Measurements from ENCODE around the gene CFAP20DC.

DNA sequence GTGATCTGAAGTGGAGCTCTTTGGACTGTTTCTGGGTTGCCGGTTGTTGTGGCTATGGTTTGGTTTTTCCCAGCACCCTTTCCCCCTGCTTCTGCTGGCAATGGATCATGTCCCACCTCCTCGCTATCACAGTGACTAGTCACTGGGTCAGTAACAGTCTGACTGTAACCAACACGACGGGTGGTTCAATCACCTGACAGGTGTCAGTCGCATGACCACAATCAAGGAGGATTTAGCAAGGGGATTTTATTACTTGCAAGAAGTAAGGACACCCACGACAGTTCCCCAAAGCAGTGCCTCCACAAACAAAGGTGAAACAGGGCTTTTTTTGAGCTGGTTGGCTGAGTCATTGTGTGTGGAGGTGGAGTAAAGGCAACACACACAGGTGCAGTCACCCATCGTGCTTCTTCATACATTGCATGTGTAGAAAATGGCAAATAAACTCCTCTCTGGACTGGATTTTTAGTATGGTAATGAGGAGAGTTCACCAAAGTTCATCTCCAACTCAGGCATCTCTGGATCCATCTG, 324.4 kb downstream of the CFAP20DC start:
- TF ChIP-seq MAFK (IDR thresholded peaks at IDR 0.05; ENCODE audit: low read depth, low read length): no peak
- TF ChIP-seq, protein P1, sequence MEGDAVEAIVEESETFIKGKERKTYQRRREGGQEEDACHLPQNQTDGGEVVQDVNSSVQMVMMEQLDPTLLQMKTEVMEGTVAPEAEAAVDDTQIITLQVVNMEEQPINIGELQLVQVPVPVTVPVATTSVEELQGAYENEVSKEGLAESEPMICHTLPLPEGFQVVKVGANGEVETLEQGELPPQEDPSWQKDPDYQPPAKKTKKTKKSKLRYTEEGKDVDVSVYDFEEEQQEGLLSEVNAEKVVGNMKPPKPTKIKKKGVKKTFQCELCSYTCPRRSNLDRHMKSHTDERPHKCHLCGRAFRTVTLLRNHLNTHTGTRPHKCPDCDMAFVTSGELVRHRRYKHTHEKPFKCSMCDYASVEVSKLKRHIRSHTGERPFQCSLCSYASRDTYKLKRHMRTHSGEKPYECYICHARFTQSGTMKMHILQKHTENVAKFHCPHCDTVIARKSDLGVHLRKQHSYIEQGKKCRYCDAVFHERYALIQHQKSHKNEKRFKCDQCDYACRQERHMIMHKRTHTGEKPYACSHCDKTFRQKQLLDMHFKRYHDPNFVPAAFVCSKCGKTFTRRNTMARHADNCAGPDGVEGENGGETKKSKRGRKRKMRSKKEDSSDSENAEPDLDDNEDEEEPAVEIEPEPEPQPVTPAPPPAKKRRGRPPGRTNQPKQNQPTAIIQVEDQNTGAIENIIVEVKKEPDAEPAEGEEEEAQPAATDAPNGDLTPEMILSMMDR (conservative IDR thresholded peaks at IDR 0.05; ENCODE audit: low read depth, low read length): no peak
- TF ChIP-seq RCOR1 (IDR thresholded peaks at IDR 0.05; ENCODE audit: insufficient replicate concordance, low read length): no peak
- TF ChIP-seq POLR2A (IDR thresholded peaks at IDR 0.05; ENCODE audit: low read depth, low read length): no peak
- no peak for TF ChIP-seq RFX5 (IDR thresholded peaks at IDR 0.05; ENCODE audit: low read depth, low read length)
- no peak for TF ChIP-seq CHD1 (IDR thresholded peaks at IDR 0.05; ENCODE audit: low read depth, low read length)
- TF ChIP-seq RAD21 (IDR thresholded peaks at IDR 0.05; ENCODE audit: low read length): no peak
- no peak for TF ChIP-seq FOS (IDR thresholded peaks at IDR 0.05; ENCODE audit: low read depth, low read length)
- no peak for TF ChIP-seq BHLHE40 (IDR thresholded peaks at IDR 0.05; ENCODE audit: low read depth, low read length)
- TF ChIP-seq CEBPB (IDR thresholded peaks at IDR 0.05; ENCODE audit: low read depth, low read length): no peak
- TF ChIP-seq, protein P2, sequence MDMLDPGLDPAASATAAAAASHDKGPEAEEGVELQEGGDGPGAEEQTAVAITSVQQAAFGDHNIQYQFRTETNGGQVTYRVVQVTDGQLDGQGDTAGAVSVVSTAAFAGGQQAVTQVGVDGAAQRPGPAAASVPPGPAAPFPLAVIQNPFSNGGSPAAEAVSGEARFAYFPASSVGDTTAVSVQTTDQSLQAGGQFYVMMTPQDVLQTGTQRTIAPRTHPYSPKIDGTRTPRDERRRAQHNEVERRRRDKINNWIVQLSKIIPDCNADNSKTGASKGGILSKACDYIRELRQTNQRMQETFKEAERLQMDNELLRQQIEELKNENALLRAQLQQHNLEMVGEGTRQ (IDR thresholded peaks at IDR 0.05; ENCODE audit: low read depth, low read length): no peak
- no peak for TF ChIP-seq NFE2L2 (IDR thresholded peaks at IDR 0.05; ENCODE audit: low read depth, low read length)
